ENCODE measurements around the gene ITPRID1.

Gene ITPRID1

GRCh38 chr7:31633894-31634494 lies 120.1 kb downstream of the ITPRID1 start:
- 22% methylated on average over 1 of the region's 2 CpGs for WGBS

GRCh38 chr7:31640381-31640780 lies 126.5 kb downstream of the ITPRID1 start:
- no peaks in the 10 kb centered on the region for H3K27me3 ChIP-seq (ENCODE audit: insufficient read depth, low read length)
- no peak overlapping the region for H3K9ac ChIP-seq (ENCODE audit: low read depth, low read length)
- no peak overlapping the region for H3K4me3 ChIP-seq (ENCODE audit: low read length)
- H3K36me3 ChIP-seq (ENCODE audit: insufficient read depth, low read length): no peaks in the 10 kb centered on the region
- no peaks in the 10 kb centered on the region for H3K9me3 ChIP-seq (ENCODE audit: insufficient read depth, low read depth, low read length)
- H3K4me1 ChIP-seq (ENCODE audit: insufficient read depth, low read length): peaks cover 8% of the 10 kb centered on the region; the same call in 1 of the 2 replicates
- WGBS: 100% methylated on average over 3 of the region's 3 CpGs
- no peak overlapping the region for H3K27ac ChIP-seq (ENCODE audit: low read depth, low read length)

More at GRCh38 chr7:31633894-31634494, 120.1 kb downstream of the ITPRID1 start:
- H3K9ac ChIP-seq (ENCODE audit: low read depth, low read length): no peak overlapping the region
- H3K9me3 ChIP-seq (ENCODE audit: insufficient read depth, low read depth, low read length): no peaks in the 10 kb centered on the region
- H3K27ac ChIP-seq (ENCODE audit: low read depth, low read length): no peak overlapping the region
- H3K36me3 ChIP-seq (ENCODE audit: insufficient read depth, low read length): no peaks in the 10 kb centered on the region
- no peaks in the 10 kb centered on the region for H3K27me3 ChIP-seq (ENCODE audit: insufficient read depth, low read length)
- no peak overlapping the region for H3K4me3 ChIP-seq (ENCODE audit: low read length)
- H3K4me1 ChIP-seq (ENCODE audit: insufficient read depth, low read length): no peaks in the 10 kb centered on the region

GRCh38 chr7:31642681-31643115 lies 128.8 kb downstream of the ITPRID1 start:
- no peaks in the 10 kb centered on the region for H3K27me3 ChIP-seq (ENCODE audit: insufficient read depth, low read length)
- H3K27ac ChIP-seq (ENCODE audit: low read depth, low read length): no peak overlapping the region
- H3K9me3 ChIP-seq (ENCODE audit: insufficient read depth, low read depth, low read length): no peaks in the 10 kb centered on the region
- H3K9ac ChIP-seq (ENCODE audit: low read depth, low read length): no peak overlapping the region
- H3K4me1 ChIP-seq (ENCODE audit: insufficient read depth, low read length): peaks cover 28% of the 10 kb centered on the region
- no peak overlapping the region for H3K4me3 ChIP-seq (ENCODE audit: low read length)
- WGBS: 74% methylated on average over 5 of the region's 5 CpGs
- no peaks in the 10 kb centered on the region for H3K36me3 ChIP-seq (ENCODE audit: insufficient read depth, low read length)

- Histone ChIP-seq H3K9me3 (ENCODE audit: insufficient read depth, low read depth, low read length) (no peaks in the 10 kb centered on the region), H3K9ac (ENCODE audit: low read depth, low read length) (no peak overlapping the region; the same call in 1 of the 2 replicates), H3K27me3 (ENCODE audit: insufficient read depth, low read length) (0 out of 2 replicates have a peak, but pooled peaks cover under 1% of the 10 kb centered on the region), H3K4me1 (ENCODE audit: insufficient read depth, low read length) (peaks cover 54% of the 10 kb centered on the region), H3K36me3 (ENCODE audit: insufficient read depth, low read length) (no peaks in the 10 kb centered on the region), H3K4me3 (ENCODE audit: low read length) (no peak overlapping the region), H3K27ac (ENCODE audit: low read depth, low read length) (peak overlapping the region; percentile 71; the same call in 1 of the 2 replicates)
- 78% methylated on average over 4 of the region's 4 CpGs for WGBS
These were observed 133.1 kb downstream of the ITPRID1 start for GRCh38 chr7:31646942-31647341.

- Histone ChIP-seq H3K27me3 (ENCODE audit: insufficient read depth, low read length) (peaks cover 6% of the 10 kb centered on the region), H3K4me1 (ENCODE audit: insufficient read depth, low read length) (peaks cover 58% of the 10 kb centered on the region), H3K36me3 (ENCODE audit: insufficient read depth, low read length) (no peaks in the 10 kb centered on the region), H3K27ac (ENCODE audit: low read depth, low read length) (no peak overlapping the region), H3K9me3 (ENCODE audit: insufficient read depth, low read depth, low read length) (no peaks in the 10 kb centered on the region), H3K9ac (ENCODE audit: low read depth, low read length) (no peak overlapping the region), H3K4me3 (ENCODE audit: low read length) (no peak overlapping the region)
- WGBS: 82% methylated on average over 5 of the region's 7 CpGs
These were observed 133.6 kb downstream of the ITPRID1 start for GRCh38 chr7:31647511-31647910.

- Histone ChIP-seq H3K9ac (ENCODE audit: low read depth, low read length) (no peak overlapping the region), H3K4me3 (ENCODE audit: low read length) (no peak overlapping the region)
- 90% methylated on average over 1 of the region's 1 CpG for WGBS
These were observed 134.4 kb downstream of the ITPRID1 start for GRCh38 chr7:31648288-31648687.

GRCh38 chr7:31648880-31649279 lies 135.0 kb downstream of the ITPRID1 start:
- 97% methylated on average over 2 of the region's 4 CpGs for WGBS
- H3K27ac ChIP-seq (ENCODE audit: low read depth, low read length): no peak overlapping the region
- no peak overlapping the region for H3K4me3 ChIP-seq (ENCODE audit: low read length)
- no peak overlapping the region for H3K9ac ChIP-seq (ENCODE audit: low read depth, low read length)
- no peaks in the 10 kb centered on the region for H3K9me3 ChIP-seq (ENCODE audit: insufficient read depth, low read depth, low read length)
- H3K4me1 ChIP-seq (ENCODE audit: insufficient read depth, low read length): peaks cover 58% of the 10 kb centered on the region
- H3K36me3 ChIP-seq (ENCODE audit: insufficient read depth, low read length): no peaks in the 10 kb centered on the region
- H3K27me3 ChIP-seq (ENCODE audit: insufficient read depth, low read length): peaks cover 12% of the 10 kb centered on the region

More at GRCh38 chr7:31648288-31648687, 134.4 kb downstream of the ITPRID1 start:
- H3K36me3 ChIP-seq (ENCODE audit: insufficient read depth, low read length): no peaks in the 10 kb centered on the region
- peaks cover 58% of the 10 kb centered on the region for H3K4me1 ChIP-seq (ENCODE audit: insufficient read depth, low read length)
- peaks cover 10% of the 10 kb centered on the region for H3K27me3 ChIP-seq (ENCODE audit: insufficient read depth, low read length)
- no peak overlapping the region for H3K27ac ChIP-seq (ENCODE audit: low read depth, low read length)
- H3K9me3 ChIP-seq (ENCODE audit: insufficient read depth, low read depth, low read length): no peaks in the 10 kb centered on the region

GRCh38 chr7:31651234-31652062 lies 137.6 kb downstream of the ITPRID1 start:
- Histone ChIP-seq H3K27me3 (ENCODE audit: insufficient read depth, low read length) (peaks cover 15% of the 10 kb centered on the region), H3K9me3 (ENCODE audit: insufficient read depth, low read depth, low read length) (no peaks in the 10 kb centered on the region), H3K9ac (ENCODE audit: low read depth, low read length) (no peak overlapping the region), H3K4me3 (ENCODE audit: low read length) (no peak overlapping the region), H3K36me3 (ENCODE audit: insufficient read depth, low read length) (no peaks in the 10 kb centered on the region), H3K27ac (ENCODE audit: low read depth, low read length) (peak overlapping the region; percentile 55; the same call in 1 of the 2 replicates), H3K4me1 (ENCODE audit: insufficient read depth, low read length) (peaks cover 40% of the 10 kb centered on the region)
- WGBS: 8% methylated on average over 7 of the region's 7 CpGs

- H3K27me3 ChIP-seq (ENCODE audit: insufficient read depth, low read length): peaks cover 15% of the 10 kb centered on the region
- H3K4me3 ChIP-seq (ENCODE audit: low read length): no peak overlapping the region
- H3K9me3 ChIP-seq (ENCODE audit: insufficient read depth, low read depth, low read length): no peaks in the 10 kb centered on the region
- no peaks in the 10 kb centered on the region for H3K36me3 ChIP-seq (ENCODE audit: insufficient read depth, low read length)
- H3K4me1 ChIP-seq (ENCODE audit: insufficient read depth, low read length): peaks cover 35% of the 10 kb centered on the region
- H3K27ac ChIP-seq (ENCODE audit: low read depth, low read length): no peak overlapping the region
- no peak overlapping the region for H3K9ac ChIP-seq (ENCODE audit: low read depth, low read length)
These were observed 138.1 kb downstream of the ITPRID1 start for GRCh38 chr7:31652063-31652326.

GRCh38 chr7:31663072-31663471 lies 149.2 kb downstream of the ITPRID1 start:
- WGBS: 75% methylated on average over 5 of the region's 5 CpGs
- Histone ChIP-seq H3K4me3 (ENCODE audit: low read length) (no peak overlapping the region), H3K9ac (ENCODE audit: low read depth, low read length) (no peak overlapping the region), H3K36me3 (ENCODE audit: insufficient read depth, low read length) (no peaks in the 10 kb centered on the region), H3K27me3 (ENCODE audit: insufficient read depth, low read length) (no peaks in the 10 kb centered on the region), H3K4me1 (ENCODE audit: insufficient read depth, low read length) (peaks cover 5% of the 10 kb centered on the region; the same call in 1 of the 2 replicates), H3K27ac (ENCODE audit: low read depth, low read length) (no peak overlapping the region), H3K9me3 (ENCODE audit: insufficient read depth, low read depth, low read length) (no peaks in the 10 kb centered on the region)

- Histone ChIP-seq H3K9me3 (ENCODE audit: insufficient read depth, low read depth, low read length) (no peaks in the 10 kb centered on the region), H3K9ac (ENCODE audit: low read depth, low read length) (no peak overlapping the region), H3K4me1 (ENCODE audit: insufficient read depth, low read length) (peaks cover 5% of the 10 kb centered on the region; the same call in 1 of the 2 replicates), H3K36me3 (ENCODE audit: insufficient read depth, low read length) (no peaks in the 10 kb centered on the region), H3K27me3 (ENCODE audit: insufficient read depth, low read length) (no peaks in the 10 kb centered on the region), H3K4me3 (ENCODE audit: low read length) (no peak overlapping the region), H3K27ac (ENCODE audit: low read depth, low read length) (no peak overlapping the region)
These were observed 151.0 kb downstream of the ITPRID1 start for GRCh38 chr7:31664890-31665289.

All from HUES64 (cell line).